Thyroid gland (tissue), 4 donors: ENCODE measurements around the gene GPR151.

Experiments
- CTCF ChIP-seq, 6 experiments: fragments of 200-600 bp in 3 of 6; fragments of 450-650 bp in 3 of 6; sonication (generic) in 3 of 6; IDR thresholded peaks; one replicate each; pipeline ENCODE4 v1.5.1; 2016 to 2019; ENCODE audit warnings: antibody characterized with exemption in 6 of 6, mild to moderate bottlenecking in 2 of 6, inconsistent platforms in 1 of 6, moderate library complexity in 1 of 6
- POLR2A ChIP-seq, 2 donors: fragments of 450-650 bp; IDR thresholded peaks; one replicate each; pipeline ENCODE4 v1.6.1; 2017; ENCODE audit warnings: antibody characterized with exemption in 2 of 2, mild to moderate bottlenecking in 2 of 2, moderate library complexity in 1 of 2

GRCh38 chr5:146467760-146468159 is 48.2 kb downstream of the GPR151 start:
- no peak for TF ChIP-seq CTCF (IDR thresholded peaks at IDR 0.05)
- TF ChIP-seq POLR2A (IDR thresholded peaks at IDR 0.05), result no peak
